T-helper 22 cell (primary cell): Measurements from ENCODE around the gene RPL13A.

ENCODE experiments used
- DNase-seq: peaks from one replicate; pipeline ENCODE4 v3.0.0-alpha.2; 2020; ENCODE audit warnings: low read depth

Gene RPL13A

GRCh38 chr19:49486232-49486631 lies 1.2 kb upstream of the RPL13A start:
- no peak for DNase-seq

GRCh38 chr19:49486710-49487276 lies 615 bp upstream of the RPL13A start:
- DNase-seq: no peak

GRCh38 chr19:49488046-49488862 lies 846 bp downstream of the RPL13A start:
- DNase-seq: no peak

- DNase-seq: no peak
Measured at GRCh38 chr19:49488863-49489537, 1.6 kb downstream of the RPL13A start.

GRCh38 chr19:49489601-49490167 lies 2.3 kb downstream of the RPL13A start:
- DNase-seq: no peak

GRCh38 chr19:49490287-49491029 lies 3.0 kb downstream of the RPL13A start:
- no peak for DNase-seq

GRCh38 chr19:49491030-49491803 lies 3.8 kb downstream of the RPL13A start:
- no peak for DNase-seq

- DNase-seq: no peak
Measured at GRCh38 chr19:49491804-49492572, 4.6 kb downstream of the RPL13A start.

GRCh38 chr19:49492573-49493405 lies 5.4 kb downstream of the RPL13A start:
- DNase-seq: no peak

- no peak for DNase-seq
Measured at GRCh38 chr19:49496574-49497008, 9.2 kb downstream of the RPL13A start.

- peak; percentile 75 for DNase-seq
Measured at GRCh38 chr19:49497047-49497788, 9.8 kb downstream of the RPL13A start.

GRCh38 chr19:49497789-49498103 lies 10.3 kb downstream of the RPL13A start:
- DNase-seq: no peak

GRCh38 chr19:49498475-49498874 lies 11.1 kb downstream of the RPL13A start:
- no peak for DNase-seq

GRCh38 chr19:49499030-49499670 lies 11.7 kb downstream of the RPL13A start:
- DNase-seq: no peak

GRCh38 chr19:49502866-49503581 lies 15.6 kb downstream of the RPL13A start:
- no peak for DNase-seq

GRCh38 chr19:49503582-49503962 lies 16.2 kb downstream of the RPL13A start:
- no peak for DNase-seq

GRCh38 chr19:49506575-49507105 lies 19.2 kb downstream of the RPL13A start:
- DNase-seq: peak; percentile 51
